ENCODE results near the gene GPR15. TPM values are rescaled to one million over a fixed set of nuclear protein-coding genes. Genes with fewer than 3 reads are reported as not detected.

GPR15 gene
- total RNA-seq, 1 experiment from 2014 or later = not detected

GRCh38 chr3:98542623-98543022 lies 10.8 kb downstream of the GPR15 start:
- no peak overlapping the region for H2BK20ac ChIP-seq (ENCODE audit: low read depth, low read length, poor library complexity, severe bottlenecking)

More at GRCh38 chr3:98542623-98543022, 10.8 kb downstream of the GPR15 start:
- no peak overlapping the region for H3K27ac ChIP-seq (ENCODE audit: insufficient read length, low read depth, low read length)
- no peak overlapping the region for H3K56ac ChIP-seq (ENCODE audit: insufficient read length, low read depth, low read length)
- no peaks in the 10 kb centered on the region for H3K79me2 ChIP-seq (ENCODE audit: insufficient read depth, low read length)
- H4K91ac ChIP-seq (ENCODE audit: insufficient read length, low read depth, low read length) = no peak overlapping the region
- no peak for TF ChIP-seq CTCF (conservative IDR thresholded peaks at IDR 0.05)
- H3K4me1 ChIP-seq (ENCODE audit: insufficient read depth, low read length) = no peaks in the 10 kb centered on the region; the same call in 1 of the 2 replicates
- no peak overlapping the region for H3K27ac Mint-ChIP-seq
- no peak overlapping the region for H2BK5ac ChIP-seq (ENCODE audit: insufficient read length, low read length)
- H2AFZ ChIP-seq (ENCODE audit: low read length) = no peak overlapping the region
- no peak overlapping the region for H3K4me3 Mint-ChIP-seq
- H3K4ac ChIP-seq (ENCODE audit: low read depth, low read length) = no peak overlapping the region
- H3K27me3 Mint-ChIP-seq (ENCODE audit: low read depth) = no peaks in the 10 kb centered on the region
- H2BK120ac ChIP-seq (ENCODE audit: low read depth, low read length, poor library complexity, severe bottlenecking) = no peak overlapping the region
- H3K36me3 Mint-ChIP-seq (ENCODE audit: insufficient read depth in 1 of 3, low read depth in 3 of 3) = no peaks in the 10 kb centered on the region
- H3K18ac ChIP-seq (ENCODE audit: insufficient read length, low read depth, low read length) = no peak overlapping the region
- peaks cover 5 to 6% of the 10 kb centered on the region in 2 experiments for H3K4me1 Mint-ChIP-seq
- no peak overlapping the region for H3T11ph ChIP-seq (ENCODE audit: low read length)
- H2BK12ac ChIP-seq (ENCODE audit: insufficient read length, low read depth, low read length) = no peak overlapping the region
- no peak overlapping the region for H3K4me2 ChIP-seq (ENCODE audit: insufficient read depth, insufficient read length, low read length)
- H3K9me3 Mint-ChIP-seq = no peaks in the 10 kb centered on the region
- H3K9ac ChIP-seq (ENCODE audit: extremely low read depth, insufficient read length, low read length) = no peak overlapping the region
- no peak overlapping the region for H4K5ac ChIP-seq (ENCODE audit: insufficient read length, low read depth, low read length)
- H3K9me3 ChIP-seq (ENCODE audit: control insufficient read depth, low read depth, low read length) = no peaks in the 10 kb centered on the region
- H4K20me1 ChIP-seq (ENCODE audit: control insufficient read depth, insufficient read depth, insufficient read length) = no peaks in the 10 kb centered on the region
- H3K23ac ChIP-seq (ENCODE audit: insufficient read length, low read depth, low read length) = no peak overlapping the region
- DNase-seq = no peak
- H2AK5ac ChIP-seq (ENCODE audit: insufficient read length, low read length) = no peak overlapping the region
- no peaks in the 10 kb centered on the region for H3K79me1 ChIP-seq (ENCODE audit: insufficient read depth, low read depth, low read length, poor library complexity, severe bottlenecking)
- H4K8ac ChIP-seq (replicated peaks; ENCODE audit: insufficient read length, low read depth, low read length) = no peak overlapping the region
- WGBS (ENCODE audit: extremely low coverage, insufficient read length, low lambda C conversion rate) = no CpG with 5 or more reads among the region's 1 CpG
- H3K14ac ChIP-seq (ENCODE audit: insufficient read depth, low read length) = no peak overlapping the region
- H3K23me2 ChIP-seq (ENCODE audit: insufficient read length, low read depth, low read length, poor library complexity, severe bottlenecking) = no peaks in the 10 kb centered on the region
- H3K27me3 ChIP-seq (ENCODE audit: insufficient read depth, low read length) = no peaks in the 10 kb centered on the region
- H2BK15ac ChIP-seq (ENCODE audit: low read depth, low read length) = no peak overlapping the region
